EL (cell line): Measurements from ENCODE around the gene ZC3H6.

ENCODE experiments used
- DNase-seq: peaks from one replicate; pipeline ENCODE4 v3.0.0-alpha.2; 2016

Gene ZC3H6, protein sequence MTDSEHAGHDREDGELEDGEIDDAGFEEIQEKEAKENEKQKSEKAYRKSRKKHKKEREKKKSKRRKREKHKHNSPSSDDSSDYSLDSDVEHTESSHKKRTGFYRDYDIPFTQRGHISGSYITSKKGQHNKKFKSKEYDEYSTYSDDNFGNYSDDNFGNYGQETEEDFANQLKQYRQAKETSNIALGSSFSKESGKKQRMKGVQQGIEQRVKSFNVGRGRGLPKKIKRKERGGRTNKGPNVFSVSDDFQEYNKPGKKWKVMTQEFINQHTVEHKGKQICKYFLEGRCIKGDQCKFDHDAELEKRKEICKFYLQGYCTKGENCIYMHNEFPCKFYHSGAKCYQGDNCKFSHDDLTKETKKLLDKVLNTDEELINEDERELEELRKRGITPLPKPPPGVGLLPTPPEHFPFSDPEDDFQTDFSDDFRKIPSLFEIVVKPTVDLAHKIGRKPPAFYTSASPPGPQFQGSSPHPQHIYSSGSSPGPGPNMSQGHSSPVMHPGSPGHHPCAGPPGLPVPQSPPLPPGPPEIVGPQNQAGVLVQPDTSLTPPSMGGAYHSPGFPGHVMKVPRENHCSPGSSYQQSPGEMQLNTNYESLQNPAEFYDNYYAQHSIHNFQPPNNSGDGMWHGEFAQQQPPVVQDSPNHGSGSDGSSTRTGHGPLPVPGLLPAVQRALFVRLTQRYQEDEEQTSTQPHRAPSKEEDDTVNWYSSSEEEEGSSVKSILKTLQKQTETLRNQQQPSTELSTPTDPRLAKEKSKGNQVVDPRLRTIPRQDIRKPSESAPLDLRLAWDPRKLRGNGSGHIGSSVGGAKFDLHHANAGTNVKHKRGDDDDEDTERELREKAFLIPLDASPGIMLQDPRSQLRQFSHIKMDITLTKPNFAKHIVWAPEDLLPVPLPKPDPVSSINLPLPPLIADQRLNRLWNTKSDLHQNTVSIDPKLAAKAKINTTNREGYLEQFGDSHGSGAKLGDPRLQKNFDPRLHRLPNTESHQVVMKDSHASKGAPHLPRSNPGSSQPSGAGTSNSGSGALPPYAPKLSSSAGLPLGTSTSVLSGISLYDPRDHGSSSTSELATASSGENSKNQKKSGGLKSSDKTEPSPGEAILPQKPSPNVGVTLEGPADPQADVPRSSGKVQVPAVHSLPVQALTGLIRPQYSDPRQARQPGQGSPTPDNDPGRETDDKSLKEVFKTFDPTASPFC

DNA sequence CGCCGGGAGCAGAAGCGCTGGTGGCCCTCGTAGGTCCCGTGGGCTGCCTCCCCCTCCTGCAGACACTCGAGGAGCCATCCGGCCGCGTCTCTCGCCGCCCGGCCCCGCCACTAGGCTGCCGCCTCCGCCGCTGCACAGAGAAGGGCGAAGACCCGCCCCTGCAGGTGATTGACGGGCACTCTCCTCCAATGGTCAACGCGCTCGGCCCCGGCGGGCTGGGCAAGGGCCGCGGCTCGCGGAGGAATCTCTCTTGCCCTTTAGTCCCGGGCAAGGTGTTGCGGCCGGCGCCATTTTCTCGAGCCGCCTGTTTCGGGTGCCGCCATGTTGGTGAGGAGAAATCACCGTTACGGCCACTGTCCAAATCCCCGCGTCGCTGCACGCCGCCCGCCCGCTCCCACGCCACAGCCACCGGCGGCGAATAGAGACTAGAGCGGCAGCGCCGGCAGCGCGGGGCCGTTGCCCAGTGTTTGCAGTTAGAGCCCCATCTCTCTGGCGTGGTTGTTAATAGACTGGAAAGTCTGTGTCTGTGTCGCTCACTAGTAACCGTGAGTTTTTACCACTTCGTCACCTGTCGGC lies at the start of gene ZC3H6:
ZC3H6 (plus strand) TSS at position 287 of the 576 bp plus-strand sequence. CDS start 398 bp downstream, outside the sequence.
- peak; percentile 96 for DNase-seq

GRCh38 chr2:112229348-112229747 lies 46.0 kb upstream of the ZC3H6 start:
- DNase-seq = peak; percentile 4

DNA sequence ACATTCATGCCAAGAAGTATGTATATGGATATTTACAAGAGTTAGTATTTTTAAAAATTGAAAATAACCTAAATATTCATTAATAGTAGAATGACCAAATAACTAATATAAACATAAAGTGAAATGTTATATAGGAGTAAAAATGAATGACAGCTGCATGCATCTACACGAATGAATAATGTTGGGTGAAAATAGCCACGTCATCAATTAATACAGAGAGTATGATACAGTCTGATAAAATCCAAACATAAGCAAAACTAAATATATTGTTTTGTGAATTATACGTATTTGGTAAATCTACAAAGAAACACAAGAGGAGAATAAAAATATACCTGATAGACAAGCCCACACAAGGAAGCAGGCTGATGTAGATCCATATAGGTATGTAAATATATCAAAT lies 45.0 kb upstream of the ZC3H6 start:
- no peak for DNase-seq

DNA sequence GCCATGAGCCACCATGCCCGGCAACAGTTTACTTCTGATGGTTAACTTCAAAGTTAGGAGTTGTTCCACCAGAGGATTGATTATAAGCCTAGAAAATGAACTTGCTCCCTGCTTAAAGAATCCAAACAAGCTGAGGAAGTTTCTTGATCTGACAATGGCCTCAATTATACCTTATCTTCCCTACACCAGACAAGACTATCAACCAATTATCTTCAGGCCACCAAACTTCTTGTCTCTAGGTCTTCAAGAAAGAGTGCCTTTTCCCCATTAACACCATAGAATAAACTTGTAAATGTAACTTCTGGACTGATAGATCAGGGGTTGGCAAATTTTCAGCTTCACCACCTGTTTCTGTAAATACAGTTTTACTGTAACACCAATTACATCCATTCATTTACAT lies 35.5 kb upstream of the ZC3H6 start:
- no peak for DNase-seq

- DNase-seq = no peak
Observed at GRCh38 chr2:112242384-112242783, 33.0 kb upstream of the ZC3H6 start.

- no peak for DNase-seq
Observed at GRCh38 chr2:112243233-112243632, 32.2 kb upstream of the ZC3H6 start.

DNA sequence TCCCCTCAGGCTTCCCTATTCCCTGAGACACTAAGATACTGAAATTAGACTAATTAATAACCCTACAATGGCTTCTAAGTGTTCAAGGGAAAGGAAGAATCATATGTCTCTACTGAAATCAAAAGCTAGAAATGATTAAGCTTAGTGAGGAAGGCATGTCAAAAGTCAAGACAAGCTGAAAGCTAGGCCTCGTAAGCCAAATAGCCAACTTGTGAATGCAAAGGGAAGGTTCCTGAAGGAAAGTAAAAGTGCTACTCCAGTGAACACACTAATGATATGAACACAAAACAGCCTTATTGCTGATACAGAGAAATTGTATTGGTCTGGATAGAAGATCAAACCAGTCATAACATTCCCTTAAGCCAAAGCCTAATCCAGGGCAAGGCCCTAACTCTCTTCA lies 30.5 kb upstream of the ZC3H6 start:
- no peak for DNase-seq

DNA sequence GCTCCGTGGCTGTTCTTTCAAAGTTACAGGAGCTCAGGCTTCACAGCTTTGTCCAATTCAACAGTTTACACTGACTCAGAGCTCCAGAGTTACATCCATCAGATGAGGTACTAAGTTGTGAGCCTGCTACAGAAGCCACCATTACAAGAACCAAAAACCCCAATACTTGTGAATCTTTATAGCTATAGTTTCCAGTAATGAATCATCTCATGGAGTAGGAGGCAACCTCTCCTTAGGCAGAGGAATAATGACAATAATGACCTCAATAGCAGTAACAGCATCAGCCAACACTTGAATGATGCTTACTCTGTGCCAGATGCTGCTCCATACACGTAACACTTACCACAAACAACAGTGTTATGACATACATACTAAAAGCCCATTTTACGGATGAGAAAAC lies 24.1 kb upstream of the ZC3H6 start:
- DNase-seq = no peak

- DNase-seq = no peak
Observed at GRCh38 chr2:112253261-112253815, 22.1 kb upstream of the ZC3H6 start.

DNA sequence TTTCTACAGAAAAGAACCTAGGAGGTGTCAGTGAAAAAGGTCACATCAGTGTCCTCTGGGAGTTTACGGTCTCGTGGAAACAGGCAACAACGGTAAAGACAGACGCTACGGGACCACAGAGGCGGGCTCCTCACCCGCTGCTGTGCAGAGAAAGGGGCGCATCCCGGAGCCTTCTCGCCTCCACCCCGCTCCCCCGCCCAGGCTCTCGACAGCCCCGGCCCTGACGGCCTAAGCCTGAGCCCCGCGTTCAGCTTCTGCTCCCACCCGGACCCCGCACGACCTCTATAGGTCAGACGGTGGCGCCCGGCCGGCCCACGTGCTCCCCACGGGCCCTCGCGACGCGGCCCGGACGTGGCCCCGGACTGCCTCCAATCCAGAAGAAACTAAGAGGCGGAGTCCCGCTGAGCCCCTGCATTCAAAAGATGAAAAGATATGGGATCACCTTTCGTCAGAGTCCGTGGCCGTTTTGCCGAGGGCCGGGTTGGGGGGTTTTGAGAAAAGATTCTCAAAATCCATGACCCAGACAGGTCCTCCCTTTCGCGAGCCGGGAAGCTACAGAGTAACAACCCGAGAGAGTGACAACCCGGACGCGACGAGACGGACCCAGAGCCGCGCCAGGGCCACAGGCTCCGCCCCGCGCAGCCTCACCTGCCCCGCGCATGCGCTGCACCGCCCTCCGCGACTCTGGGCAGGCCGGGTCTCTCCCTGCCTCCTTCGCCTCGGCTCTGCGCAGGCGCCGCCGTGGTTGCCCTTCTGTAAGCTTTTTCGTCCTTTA lies 20.7 kb upstream of the ZC3H6 start, which contains the start of gene ZC3H8:
ZC3H8 (minus strand) TSS at position 577 of the 775 bp plus-strand sequence; CDS start at position 516, 61 bp downstream.
- DNase-seq = peak; percentile 89

DNA sequence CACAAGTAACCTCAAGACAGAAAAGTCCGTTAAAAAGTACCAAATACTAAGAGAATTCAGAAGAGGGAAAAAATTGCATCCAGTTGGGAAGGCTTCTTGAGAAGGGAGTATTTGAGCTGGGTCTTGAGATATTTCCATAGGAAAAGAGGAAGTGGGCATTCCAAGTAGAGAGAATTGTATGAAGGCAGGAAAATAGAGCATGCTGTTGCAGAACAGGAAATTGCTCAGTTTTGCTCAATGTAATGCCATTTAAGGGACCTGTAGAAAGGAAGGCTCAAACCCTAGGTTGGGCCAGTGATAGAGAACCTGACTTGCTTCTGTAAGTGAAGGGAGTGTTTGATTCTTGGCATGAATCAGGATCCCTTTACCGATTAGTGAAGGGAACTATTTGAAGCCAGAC lies 19.5 kb upstream of the ZC3H6 start:
- no peak for DNase-seq

GRCh38 chr2:112256654-112257053 lies 18.7 kb upstream of the ZC3H6 start:
- DNase-seq = no peak

GRCh38 chr2:112257575-112257974 lies 17.8 kb upstream of the ZC3H6 start:
- peak; percentile 17 for DNase-seq

- DNase-seq = peak; percentile 75
Observed at GRCh38 chr2:112259509-112260294, 15.7 kb upstream of the ZC3H6 start.

DNA sequence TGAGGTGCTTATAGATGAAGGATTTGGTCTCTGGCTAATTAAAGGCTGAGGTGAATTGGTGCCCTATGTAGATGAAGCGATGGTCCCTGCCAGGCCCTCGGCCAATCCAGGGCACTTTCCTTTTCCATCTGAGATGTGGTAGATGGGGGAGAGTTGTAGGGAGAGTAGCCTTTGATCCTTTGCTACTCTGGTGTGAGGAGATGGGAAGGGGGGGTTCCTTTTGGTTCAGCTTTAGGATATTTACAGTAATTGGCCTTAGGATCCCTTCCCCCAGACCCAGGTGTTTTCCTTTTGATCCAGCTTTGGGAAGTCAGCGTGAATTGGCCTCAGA lies 15.1 kb upstream of the ZC3H6 start:
- no peak for DNase-seq

- no peak for DNase-seq
Observed at GRCh38 chr2:112262876-112263275, 12.5 kb upstream of the ZC3H6 start.

- DNase-seq = no peak
Observed at GRCh38 chr2:112268547-112268946, 6.8 kb upstream of the ZC3H6 start.

GRCh38 chr2:112272669-112273068 lies 2.7 kb upstream of the ZC3H6 start:
- no peak for DNase-seq

DNA sequence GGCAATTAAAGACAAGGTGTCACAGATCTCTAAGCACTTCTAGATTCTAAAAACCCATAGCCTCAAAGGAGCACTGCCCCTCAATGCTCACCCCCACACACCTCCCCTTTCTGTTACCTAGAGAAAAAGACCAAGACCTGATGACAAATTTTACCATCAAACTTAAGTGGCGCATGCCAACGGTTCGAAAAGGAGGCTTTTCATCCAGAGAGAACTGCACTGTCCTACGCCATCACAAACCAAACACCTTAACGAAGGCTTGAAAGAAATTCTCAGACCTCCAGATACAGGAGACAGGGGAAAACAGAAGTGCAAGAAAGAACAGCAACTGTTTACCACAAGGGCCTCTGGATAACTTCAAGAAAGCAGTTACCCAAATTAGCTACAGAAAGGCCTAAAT lies 2.0 kb upstream of the ZC3H6 start:
- DNase-seq = no peak

DNA sequence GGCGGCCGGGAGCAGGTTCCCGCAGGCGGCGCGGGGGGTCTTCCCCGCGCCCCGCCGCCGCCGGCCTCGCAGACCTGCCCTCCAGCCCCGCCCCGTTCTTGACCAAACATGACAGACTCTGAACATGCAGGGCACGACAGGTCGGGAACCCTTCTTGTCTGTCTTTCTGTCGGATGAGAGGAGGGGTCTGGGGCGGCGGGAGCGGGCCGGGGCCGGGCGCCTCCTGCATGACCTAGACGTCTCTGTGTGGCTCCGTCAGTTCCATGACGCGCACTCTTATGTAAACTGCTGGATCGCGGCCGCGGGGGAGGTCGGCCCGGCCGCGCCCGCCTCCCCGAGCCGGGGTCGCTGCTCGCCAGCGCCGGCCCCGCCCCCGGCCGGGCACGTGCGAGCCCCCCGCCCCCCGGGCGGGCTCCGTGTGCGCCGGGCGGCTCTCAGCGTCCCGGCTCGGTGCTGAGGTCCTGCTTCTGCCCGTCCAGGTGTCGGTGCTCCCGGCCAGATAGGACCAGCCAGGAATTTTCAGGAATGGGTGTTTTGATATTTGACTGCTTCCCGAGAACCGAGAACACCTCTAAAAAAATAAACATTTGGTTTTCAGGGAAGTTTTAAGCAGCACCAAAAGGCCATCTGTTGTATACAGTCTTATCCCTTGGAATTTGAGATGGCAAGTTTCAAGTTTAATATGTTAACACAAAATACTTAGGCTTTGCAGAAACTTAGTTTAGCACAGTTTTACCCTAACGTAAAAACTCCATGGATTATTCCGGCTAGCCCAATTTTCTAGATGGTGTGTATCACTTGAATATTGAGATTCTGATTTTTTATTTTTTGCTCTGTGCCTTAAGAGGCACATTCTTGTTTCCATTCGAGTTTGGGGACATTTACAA lies 733 bp downstream of the ZC3H6 start:
- peak; percentile 80 for DNase-seq
